Endothelial cell (in vitro differentiated cells): ENCODE measurements around the gene CACNA2D3. TPM values are rescaled to one million over a fixed set of nuclear protein-coding genes. Genes with fewer than 3 reads are reported as not detected.

Source experiments
- DNase-seq: peaks from one replicate; pipeline ENCODE4 v3.0.0; 2021; ENCODE audit warnings: low spot score
- H3K27ac Mint-ChIP-seq: one replicate; pipeline ENCODE4 v1.8.0; 2021; ENCODE audit warnings: mixed read lengths, inconsistent platforms; ENCODE audit not compliant: unreplicated experiment
- H3K27me3 Mint-ChIP-seq: one replicate; pipeline ENCODE4 v1.8.0; 2021; ENCODE audit warnings: mild to moderate bottlenecking, moderate library complexity, mixed read lengths, inconsistent platforms; ENCODE audit not compliant: unreplicated experiment
- H3K36me3 Mint-ChIP-seq: one replicate; pipeline ENCODE4 v1.8.0; 2021; ENCODE audit warnings: mild to moderate bottlenecking, low read depth, mixed read lengths, inconsistent platforms; ENCODE audit not compliant: unreplicated experiment
- H3K4me1 Mint-ChIP-seq: one replicate; pipeline ENCODE4 v1.8.0; 2021; ENCODE audit warnings: mild to moderate bottlenecking, mixed read lengths, inconsistent platforms; ENCODE audit not compliant: unreplicated experiment
- H3K4me3 Mint-ChIP-seq: one replicate; pipeline ENCODE4 v1.8.0; 2021; ENCODE audit warnings: mild to moderate bottlenecking, mixed read lengths, inconsistent platforms; ENCODE audit not compliant: unreplicated experiment
- H3K9me3 Mint-ChIP-seq: one replicate; pipeline ENCODE4 v1.8.0; 2021; ENCODE audit warnings: mixed read lengths, inconsistent platforms; ENCODE audit not compliant: unreplicated experiment
- total RNA-seq: library from RNA; stranded (reverse); fragmentation: NEBNext Ultra II Directional; extraction: Animal tissue kit (Norgen Biotek cat#: 25700); gene quantifications from one replicate; pipeline ENCODE4 v1.2.1, GENCODE V29; 2021; ENCODE audit not compliant: unreplicated experiment
- TF ChIP-seq, protein P1 (sequence below): fragments of 200-600 bp; sonication (generic); IDR thresholded peaks from one replicate; pipeline ENCODE4 v1.5.0; 2021; ENCODE audit warnings: antibody characterized with exemption; ENCODE audit not compliant: unreplicated experiment

CACNA2D3 gene
- total RNA-seq, 1 donor from 2014 or later: 0.46 TPM

DNA sequence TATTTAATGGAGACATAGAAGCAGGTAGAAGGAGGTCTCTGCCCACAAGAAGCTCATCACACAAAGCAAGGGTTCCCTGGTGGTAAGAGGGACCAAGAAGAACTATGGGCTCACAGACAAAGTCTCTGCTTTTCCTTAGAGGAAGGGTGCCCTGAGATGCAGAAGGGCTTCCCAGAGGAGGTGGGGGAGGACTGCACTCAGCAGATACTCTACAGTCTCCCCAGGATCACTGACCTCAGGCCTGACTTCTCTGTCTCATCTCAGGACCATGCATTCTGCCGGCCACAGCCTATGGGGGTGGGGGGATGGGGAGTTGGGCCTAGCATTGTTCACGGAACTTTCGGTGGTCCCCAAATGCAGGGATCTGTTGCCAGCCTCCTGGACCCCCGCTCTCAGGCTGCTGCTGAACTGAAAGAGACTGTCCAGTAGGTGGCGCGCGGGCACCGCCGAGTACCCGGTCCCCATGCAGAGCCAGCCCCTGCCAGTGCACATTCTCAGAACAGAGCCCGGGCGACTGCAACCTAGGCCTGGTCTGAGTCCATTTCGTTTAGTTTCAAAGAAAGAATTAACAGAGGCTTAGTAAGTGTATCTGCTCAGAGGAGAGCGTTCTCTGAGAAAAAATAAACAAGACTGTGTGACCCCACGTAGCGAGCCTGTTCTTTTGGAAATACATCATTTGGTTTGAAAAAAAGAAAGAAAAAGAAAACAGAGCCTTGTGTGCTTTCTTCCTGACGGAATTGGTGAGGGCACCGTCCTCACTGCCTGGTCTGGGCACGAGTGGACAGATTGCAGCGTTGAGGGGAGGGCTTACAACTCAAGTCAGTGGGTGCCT is 731.4 kb downstream of the CACNA2D3 start:
- Mint-ChIP-seq H3K4me1 (peaks cover 3% of the 10 kb centered on the region), H3K9me3 (no peaks in the 10 kb centered on the region), H3K27ac (no peak overlapping the region), H3K27me3 (peaks cover 2% of the 10 kb centered on the region), H3K4me3 (no peak overlapping the region), H3K36me3 (no peaks in the 10 kb centered on the region)
- DNase-seq: peak; percentile 85
- TF ChIP-seq, protein P1, sequence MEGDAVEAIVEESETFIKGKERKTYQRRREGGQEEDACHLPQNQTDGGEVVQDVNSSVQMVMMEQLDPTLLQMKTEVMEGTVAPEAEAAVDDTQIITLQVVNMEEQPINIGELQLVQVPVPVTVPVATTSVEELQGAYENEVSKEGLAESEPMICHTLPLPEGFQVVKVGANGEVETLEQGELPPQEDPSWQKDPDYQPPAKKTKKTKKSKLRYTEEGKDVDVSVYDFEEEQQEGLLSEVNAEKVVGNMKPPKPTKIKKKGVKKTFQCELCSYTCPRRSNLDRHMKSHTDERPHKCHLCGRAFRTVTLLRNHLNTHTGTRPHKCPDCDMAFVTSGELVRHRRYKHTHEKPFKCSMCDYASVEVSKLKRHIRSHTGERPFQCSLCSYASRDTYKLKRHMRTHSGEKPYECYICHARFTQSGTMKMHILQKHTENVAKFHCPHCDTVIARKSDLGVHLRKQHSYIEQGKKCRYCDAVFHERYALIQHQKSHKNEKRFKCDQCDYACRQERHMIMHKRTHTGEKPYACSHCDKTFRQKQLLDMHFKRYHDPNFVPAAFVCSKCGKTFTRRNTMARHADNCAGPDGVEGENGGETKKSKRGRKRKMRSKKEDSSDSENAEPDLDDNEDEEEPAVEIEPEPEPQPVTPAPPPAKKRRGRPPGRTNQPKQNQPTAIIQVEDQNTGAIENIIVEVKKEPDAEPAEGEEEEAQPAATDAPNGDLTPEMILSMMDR: peak; percentile 84

DNA sequence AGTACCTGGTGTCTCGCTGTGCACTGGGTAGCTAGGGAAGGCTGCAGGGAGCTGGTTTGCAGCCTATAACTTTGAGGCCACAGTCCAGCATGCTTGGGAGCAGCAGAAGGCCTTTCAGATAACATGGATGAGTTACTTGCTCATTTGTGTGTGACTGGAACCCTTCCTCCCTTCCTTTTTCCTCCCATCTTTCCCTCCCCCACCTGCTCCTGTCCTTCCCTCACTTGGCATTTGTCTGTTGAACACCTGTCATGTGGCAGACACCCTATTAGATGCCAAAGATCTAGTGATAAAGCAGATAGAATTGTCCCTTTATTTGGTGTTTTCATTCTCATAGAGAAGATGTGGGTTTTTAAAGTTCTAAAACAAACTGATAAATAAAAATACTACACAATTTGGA is 733.9 kb downstream of the CACNA2D3 start:
- DNase-seq: no peak
- TF ChIP-seq, protein P1: no peak
- no peaks in the 10 kb centered on the region for H3K36me3 Mint-ChIP-seq
- H3K4me1 Mint-ChIP-seq: peaks cover 3% of the 10 kb centered on the region
- H3K27ac Mint-ChIP-seq: no peak overlapping the region
- H3K4me3 Mint-ChIP-seq: no peak overlapping the region
- no peaks in the 10 kb centered on the region for H3K9me3 Mint-ChIP-seq
- peaks cover 2% of the 10 kb centered on the region for H3K27me3 Mint-ChIP-seq

DNA sequence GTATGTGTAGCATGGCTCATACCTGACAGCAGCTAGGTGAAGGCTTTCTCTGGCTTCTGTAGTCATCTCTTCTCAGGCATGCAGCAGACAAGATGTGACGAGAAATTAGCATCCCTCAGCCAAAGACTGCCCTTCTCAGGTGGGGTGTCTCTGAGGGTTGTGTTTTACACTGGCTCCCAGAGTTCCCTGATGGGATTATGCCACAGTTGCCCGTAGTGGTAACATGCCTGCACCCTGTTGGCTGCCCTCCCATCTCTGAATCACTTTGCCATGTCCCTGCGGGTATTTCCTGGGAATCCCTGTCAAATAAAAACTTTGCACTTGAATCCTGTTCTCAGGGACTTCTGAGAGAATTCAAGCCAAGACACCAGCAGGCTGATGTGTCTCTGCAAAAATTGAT is 735.0 kb downstream of the CACNA2D3 start:
- peaks cover 3% of the 10 kb centered on the region for H3K4me1 Mint-ChIP-seq
- H3K27me3 Mint-ChIP-seq: peaks cover 2% of the 10 kb centered on the region
- no peaks in the 10 kb centered on the region for H3K9me3 Mint-ChIP-seq
- no peak for DNase-seq
- no peak overlapping the region for H3K27ac Mint-ChIP-seq
- H3K4me3 Mint-ChIP-seq: no peak overlapping the region
- no peaks in the 10 kb centered on the region for H3K36me3 Mint-ChIP-seq
- TF ChIP-seq, protein P1: no peak

DNA sequence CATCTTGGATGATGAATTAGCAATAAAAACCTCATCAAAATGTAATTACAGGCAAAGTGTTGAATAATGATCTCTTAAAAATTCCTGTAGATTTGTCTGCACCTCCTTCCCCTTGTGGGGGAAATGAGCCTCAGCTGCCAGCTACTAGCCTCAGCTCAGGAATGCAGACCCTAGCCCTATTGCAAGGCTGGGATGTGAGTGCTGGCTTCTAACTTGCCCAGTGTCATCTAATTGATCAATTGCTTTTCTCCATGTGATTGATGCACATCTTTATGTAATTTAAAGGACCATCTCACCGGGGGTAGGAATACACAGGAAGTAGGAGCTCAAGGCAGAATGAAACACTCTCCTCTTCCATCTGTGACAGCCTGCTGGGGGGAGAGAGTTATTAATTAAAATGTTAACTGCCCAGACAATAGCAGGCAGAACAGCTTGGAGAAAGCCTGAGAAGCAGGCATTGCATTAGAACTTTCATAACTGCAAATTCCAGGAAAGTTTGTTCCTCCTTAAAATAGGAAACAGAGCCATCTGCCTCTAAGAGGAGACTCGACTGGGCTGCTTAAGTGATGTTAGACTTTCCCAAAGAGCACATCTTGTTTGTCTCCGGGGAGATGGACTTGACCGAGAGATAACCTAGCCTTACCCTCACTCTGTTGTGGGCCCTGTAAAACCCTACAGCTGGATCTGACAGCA is 735.9 kb downstream of the CACNA2D3 start:
- TF ChIP-seq, protein P1: no peak
- Mint-ChIP-seq H3K36me3 (no peaks in the 10 kb centered on the region), H3K4me3 (no peak overlapping the region), H3K9me3 (no peaks in the 10 kb centered on the region), H3K27me3 (peaks cover 2% of the 10 kb centered on the region), H3K27ac (no peak overlapping the region), H3K4me1 (peaks cover 3% of the 10 kb centered on the region)
- no peak for DNase-seq

DNA sequence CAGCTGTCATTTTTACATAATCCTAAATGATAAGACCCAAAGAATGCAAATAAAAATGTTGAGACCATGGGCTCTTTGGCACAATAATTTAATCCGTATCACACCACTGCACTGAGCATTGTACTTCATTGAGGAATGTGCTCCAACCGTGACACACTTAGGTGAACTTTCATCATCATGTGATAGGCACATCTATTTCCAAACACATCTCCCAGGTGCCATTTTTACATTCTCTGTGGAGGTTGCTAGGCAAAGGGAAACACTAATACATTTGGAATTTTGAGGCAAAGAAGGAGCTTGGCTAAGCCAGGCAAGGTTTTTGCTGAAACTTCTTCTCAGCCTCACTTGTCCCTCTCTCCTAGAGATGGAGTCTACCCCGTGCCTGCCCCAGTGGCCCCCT is 736.8 kb downstream of the CACNA2D3 start:
- no peak for DNase-seq
- H3K27ac Mint-ChIP-seq: no peak overlapping the region
- peaks cover 2% of the 10 kb centered on the region for H3K27me3 Mint-ChIP-seq
- H3K36me3 Mint-ChIP-seq: no peaks in the 10 kb centered on the region
- TF ChIP-seq, protein P1: no peak
- peaks cover 3% of the 10 kb centered on the region for H3K4me1 Mint-ChIP-seq
- no peaks in the 10 kb centered on the region for H3K9me3 Mint-ChIP-seq
- no peak overlapping the region for H3K4me3 Mint-ChIP-seq
